GM21717 (cell line): ENCODE measurements around the gene FBXL16.
"Not testable (repeated sequence)": the region's sequence is repeated elsewhere in the genome, so short reads cannot be mapped to it uniquely, and the experiment has no call there.

Experiments
- ATAC-seq: cut with Tn5 transposase; IDR thresholded peaks from one replicate; pipeline ENCODE4 v1.9.1; 2021; ENCODE audit warnings: mild to moderate bottlenecking, moderate library complexity; ENCODE audit not compliant: unreplicated experiment

FBXL16 gene

DNA sequence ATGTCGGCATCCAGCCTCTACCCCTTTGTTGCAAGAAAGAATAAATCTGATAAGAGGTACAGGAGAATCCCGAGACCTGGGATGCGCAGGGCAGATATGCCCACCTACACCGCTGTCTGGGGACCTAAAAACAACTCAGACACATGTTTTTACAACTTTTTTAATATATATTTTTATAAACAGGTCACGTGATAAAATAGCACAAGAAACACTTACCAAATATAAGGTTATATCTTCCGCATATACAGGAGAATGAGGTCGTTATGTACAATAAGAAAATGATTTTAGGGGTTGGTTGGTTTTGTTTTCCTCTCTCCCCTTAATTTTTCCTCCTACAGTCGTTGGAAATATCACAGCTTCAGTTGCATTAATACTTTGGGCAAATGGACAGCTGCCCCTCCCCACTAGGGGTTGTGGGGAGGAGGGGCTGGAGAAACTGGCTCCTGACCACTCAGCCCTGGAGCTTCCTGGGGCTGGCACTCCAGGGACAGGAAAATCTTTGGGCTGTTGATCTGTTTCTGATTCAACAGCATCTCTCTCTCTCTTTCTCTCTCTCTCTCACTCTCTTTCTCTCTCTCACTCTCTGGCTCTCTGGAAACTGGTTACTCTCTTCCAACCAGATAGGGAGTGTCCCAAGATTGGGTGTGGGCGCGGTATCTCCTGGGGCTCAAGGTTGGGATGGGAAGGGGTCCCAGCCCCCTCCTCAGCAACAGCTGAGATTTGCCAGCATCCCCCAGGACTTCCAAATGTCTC, 13.1 kb downstream of the FBXL16 start:
- no peak for ATAC-seq

DNA sequence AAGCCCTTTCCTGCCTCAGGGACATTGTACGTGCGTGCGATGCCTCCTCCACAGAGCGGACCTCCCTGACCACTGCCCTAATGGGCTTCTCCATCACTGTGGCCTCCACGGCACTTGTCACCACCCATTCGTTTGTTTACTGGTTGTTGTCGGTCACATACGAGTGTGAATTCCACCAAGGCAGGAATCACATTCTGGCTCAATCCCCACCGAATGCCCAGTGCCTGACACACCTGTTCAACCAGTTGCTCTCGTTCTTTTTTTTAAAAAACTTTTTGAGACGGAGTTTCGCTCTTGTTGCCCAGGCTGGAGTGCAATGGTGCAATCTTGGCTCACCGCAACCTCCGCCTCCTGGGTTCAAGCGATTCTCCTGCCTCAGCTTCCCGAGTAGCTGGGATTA, 14.4 kb downstream of the FBXL16 start:
- not testable (repeated sequence) for ATAC-seq

DNA sequence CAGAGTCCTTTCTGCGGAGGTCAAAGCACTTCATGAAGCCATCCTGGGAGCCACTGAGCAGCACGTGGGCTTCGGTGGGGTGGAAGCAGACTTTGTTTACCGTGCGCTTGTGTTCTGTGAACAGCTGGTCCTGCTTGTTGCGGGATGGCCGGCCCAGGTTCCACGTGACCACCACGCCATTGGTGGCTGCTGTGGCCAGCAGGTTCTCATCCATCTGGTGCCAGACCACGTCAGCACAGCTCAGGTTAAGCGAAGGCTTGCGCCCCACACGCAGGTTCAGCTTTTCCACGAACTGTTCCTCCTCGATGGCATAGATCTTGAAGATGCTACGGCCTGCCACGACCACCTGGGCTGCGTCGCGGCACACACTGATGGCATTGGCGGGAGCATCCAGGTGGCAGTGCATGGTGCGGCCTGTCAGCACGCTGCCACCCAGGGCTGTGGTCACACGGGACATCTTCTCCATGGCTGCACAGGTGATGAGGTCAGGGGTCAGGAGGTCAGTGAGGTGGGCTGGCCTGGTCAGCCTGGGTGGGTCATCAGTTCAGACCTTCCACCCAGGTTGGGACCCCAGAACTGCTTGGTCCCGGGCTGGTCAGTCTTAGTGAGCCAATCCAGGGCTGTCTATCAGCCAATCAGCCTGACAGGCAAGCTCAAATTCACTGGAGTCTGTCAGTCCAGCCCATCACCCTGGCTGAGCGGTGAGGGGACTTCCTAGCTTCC, 16.3 kb downstream of the FBXL16 start:
- ATAC-seq, result no peak

DNA sequence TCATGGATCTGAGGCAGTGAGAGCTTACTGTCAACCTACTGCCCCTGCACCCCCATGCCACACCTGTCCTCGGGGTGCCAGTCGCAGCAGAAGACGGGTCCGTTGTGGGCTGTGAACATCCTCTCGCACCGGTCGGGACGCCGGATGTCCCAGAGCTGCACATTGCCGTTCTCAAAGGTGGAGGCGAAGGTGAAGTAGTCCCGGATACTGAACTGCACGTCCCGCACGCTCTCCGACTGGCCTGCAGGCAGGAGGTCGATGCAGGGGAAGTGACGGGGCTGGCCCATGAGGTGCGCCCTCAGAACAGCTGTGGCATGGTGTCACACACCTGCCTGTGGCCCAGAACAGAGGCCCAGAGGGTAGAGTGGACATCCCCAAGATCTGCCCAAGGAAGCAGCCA, 18.1 kb downstream of the FBXL16 start:
- ATAC-seq, result no peak

DNA sequence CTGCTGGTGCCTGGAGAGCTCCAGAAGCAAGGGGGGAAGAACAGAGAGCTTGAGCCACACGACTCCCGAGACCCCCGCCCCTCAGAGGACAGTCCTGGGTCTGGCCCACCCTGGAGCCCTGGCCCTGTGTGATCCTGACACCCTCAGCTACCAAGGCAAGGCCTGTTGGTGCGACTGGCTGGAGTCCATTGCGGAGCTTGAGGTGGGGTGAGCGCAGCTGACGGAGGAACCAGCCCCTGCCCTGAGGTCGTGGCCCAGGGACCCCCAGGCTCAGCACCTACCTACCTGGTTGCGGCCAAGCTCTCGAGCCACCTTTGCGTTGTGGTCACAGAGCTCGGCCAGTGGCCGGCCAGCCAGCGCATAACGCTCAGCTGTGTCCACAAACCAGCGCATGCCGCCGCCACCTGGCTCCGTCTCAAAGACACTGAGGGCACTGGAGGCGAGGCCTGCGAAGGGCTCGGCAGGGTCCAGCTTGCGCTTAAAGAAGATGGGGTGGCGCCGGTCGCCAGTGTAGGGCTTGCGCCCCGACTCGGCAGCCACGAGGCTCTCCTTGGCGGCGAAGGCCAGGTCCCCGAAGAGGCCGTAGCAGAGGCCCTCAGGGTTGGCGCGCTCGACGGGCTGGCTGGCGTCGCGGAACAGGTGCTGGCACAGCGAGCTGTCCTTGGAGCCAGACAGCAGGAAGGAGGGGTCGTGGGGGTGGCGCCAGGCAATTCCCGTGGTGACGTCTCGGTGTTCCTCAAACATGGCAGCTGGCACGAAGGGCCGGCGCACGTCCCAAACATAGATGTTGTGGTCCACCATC, 18.9 kb downstream of the FBXL16 start:
- ATAC-seq, result no peak

DNA sequence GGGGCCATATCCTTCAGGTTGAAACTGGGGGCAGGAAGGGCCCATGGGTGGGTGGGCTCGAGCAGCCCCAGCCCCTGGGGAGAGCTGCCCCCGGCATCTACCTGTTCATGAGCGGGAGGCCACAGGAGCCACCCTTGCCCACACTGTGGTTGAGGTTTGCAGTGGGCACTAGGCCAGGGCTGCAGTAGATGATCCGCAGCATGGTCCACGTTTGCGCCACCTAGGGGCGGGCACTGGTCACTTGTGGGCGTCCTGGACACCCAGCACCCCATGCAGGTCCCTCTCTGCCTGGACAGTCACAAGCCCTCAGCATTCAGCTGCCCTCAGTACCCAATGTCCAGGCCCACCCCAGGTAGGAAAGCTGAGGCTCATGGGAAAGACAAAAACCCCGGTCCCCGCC, 19.6 kb downstream of the FBXL16 start:
- ATAC-seq, result no peak

DNA sequence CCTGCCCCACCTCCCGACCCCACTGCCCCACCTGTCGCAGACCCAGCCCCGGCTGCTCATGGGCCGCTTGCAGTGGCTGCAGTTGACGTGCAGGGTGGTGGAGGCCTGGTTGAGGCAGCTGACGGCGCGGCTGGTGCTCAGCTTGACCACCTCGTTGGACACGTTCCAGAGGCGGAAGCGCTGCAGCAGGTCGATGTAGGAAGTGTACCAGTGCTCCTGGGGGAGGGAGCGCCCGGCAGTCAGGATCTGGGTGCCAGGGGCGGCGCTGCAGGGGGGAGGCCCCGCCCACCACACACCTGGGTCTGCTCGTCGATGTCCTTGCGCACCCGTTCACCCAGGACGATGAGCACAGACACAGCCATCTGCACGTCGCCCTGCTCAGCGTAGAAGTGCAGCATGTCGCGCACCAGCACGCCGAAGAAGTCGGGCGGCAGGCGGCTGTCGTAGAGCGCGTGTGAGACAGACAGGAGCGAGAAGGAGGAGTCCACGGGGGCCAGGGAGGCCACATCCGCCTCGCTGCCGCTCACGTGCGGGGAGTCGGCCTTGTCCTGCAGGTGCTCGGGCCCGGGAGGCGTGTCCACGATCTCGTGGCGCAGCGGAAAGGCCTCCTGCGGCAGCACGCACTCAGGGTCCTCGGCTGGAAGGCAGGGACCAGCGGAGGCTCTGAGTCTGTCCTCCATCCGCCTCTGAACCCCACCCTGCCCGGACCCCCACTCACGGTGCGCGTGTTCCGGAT, 20.5 kb downstream of the FBXL16 start:
- ATAC-seq, result no peak

DNA sequence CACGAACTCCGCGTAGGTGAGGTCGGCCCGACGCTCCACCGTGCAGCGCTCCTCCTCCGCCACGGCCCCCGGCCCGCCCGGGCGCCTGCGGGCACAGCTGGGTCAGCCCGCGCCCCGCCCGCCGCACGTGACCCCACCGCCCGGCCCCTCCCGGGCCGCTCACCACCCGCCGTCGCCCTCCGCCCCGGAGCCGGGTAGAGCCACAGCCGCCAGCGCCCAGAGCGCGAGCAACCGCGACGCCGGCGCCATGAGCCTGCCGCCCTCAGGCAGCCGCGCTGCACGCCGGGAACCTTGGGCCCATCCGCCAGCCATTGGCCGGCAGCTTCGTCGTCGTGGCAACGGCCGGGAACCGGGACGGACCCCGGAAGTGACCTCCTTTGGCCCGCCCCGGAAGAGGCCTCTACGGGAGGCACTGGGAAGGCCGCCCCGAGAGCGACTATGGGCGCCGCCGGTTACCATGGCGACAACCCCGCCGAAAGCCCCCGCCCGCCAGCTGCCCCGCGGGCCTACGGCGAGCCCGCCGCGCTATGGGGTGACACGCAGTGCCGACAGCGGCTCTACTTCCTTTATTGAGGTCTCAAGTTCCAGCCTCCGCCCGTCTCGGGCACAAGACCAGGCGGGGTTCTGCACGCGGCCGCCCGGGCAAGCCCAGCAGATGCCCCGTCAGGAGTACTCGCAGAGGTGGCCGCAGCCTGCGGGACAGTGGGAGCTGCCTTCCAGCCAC, 21.4 kb downstream of the FBXL16 start, which contains the start of gene JMJD8:
TSS of gene JMJD8 (minus strand) at position 264 of the 724 bp plus-strand sequence. CDS start at position 249, 15 bp downstream.
- ATAC-seq, result peak; percentile 39

DNA sequence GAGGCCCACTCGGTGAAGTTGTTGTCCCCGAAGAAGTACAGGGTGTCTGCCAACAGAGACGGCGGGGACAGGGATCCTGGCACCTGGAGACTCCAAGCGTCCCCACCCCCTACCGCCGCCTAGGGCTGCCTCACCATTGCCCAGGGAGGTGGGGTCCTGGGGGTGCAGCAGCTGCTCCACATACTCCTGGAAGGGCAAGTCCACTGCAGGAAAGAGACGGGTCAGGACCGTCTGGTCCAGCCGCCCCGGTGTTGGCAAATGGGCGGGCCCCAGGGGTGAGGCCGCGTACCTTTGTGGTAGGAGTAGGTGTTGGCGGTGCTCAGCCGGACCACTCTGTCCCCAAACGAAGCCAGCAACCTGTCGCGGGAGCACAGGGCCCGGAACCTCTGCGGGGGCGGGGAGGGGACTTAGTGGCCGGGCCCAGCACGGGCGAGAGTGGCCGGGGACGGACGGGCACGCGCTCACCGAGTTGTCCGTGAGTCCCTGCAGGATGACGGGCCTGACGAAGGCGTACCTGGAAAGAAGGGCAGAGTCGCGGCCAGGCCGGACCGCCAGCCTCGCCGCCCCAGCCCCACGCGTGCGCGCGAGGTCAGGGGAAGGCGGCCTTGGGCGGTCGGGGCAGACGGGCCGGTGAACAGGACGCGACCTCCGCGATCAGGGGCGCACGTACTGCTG, 22.1 kb downstream of the FBXL16 start:
- no peak for ATAC-seq

DNA sequence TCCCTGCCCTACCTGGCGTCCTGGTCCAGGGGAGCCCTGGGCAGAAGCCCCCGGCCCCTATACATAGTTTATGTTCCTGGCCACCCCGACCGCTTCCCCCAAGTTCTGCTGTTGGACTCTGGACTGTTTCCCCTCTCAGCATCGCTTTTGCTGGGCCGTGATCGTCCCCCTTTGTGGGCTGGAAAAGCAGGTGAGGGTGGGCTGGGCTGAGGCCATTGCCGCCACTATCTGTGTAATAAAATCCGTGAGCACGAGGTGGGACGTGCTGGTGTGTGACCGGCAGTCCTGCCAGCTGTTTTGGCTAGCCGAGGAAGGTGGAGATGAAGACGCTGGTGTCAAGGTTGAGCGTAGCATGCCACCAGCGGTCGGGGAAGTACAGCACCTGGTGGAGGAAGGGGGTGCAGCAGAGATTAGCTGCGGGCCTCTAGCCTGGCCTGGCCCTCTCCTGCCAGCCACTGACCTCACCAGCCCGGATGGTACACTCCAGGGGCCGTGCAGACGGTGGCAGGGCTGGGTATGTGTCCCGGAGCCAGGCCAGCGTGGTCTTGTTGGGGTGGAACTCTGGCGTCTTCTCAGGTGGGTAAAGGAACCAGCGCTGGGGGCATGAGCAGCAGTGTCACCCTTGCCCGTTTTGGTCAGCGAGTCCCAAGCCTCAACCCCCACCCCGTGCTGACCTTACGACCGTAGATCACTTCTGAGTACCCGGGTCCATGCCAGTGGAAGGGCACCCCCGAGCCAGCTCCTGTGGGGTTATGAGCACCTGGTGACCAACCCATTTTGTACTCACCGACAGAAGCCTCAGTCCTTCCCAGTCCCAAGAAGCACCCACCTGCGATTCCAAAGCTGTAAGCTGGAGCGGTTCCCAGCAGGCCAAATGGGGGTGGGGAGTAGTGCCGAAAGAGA, 22.9 kb downstream of the FBXL16 start:
- no peak for ATAC-seq

DNA sequence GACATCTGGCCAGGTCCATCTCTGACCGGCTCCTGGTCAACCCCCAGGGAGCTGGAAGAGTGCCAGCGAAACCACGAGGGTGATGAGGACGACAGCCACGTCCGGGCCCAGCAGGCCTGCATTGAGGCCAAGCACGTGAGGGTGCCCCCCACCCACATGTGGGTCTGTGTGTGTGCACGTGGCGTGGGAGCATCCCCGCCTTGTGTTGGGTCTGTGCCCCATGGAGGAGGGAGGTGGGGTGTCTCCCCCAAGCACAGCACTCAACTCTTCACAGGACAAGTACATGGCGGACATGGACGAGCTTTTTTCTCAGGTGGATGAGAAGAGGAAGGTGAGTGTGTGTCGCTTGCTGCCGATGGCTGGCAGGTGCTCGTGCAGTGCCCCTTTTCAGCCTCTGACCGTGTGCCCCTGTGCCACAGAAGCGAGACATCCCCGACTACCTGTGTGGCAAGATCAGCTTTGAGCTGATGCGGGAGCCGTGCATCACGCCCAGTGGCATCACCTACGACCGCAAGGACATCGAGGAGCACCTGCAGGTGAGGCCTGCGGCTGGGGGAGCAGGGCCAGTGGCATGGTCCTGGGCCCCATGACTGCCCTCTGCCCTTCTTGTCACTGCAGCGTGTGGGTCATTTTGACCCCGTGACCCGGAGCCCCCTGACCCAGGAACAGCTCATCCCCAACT, 23.7 kb downstream of the FBXL16 start:
- ATAC-seq, result no peak

DNA sequence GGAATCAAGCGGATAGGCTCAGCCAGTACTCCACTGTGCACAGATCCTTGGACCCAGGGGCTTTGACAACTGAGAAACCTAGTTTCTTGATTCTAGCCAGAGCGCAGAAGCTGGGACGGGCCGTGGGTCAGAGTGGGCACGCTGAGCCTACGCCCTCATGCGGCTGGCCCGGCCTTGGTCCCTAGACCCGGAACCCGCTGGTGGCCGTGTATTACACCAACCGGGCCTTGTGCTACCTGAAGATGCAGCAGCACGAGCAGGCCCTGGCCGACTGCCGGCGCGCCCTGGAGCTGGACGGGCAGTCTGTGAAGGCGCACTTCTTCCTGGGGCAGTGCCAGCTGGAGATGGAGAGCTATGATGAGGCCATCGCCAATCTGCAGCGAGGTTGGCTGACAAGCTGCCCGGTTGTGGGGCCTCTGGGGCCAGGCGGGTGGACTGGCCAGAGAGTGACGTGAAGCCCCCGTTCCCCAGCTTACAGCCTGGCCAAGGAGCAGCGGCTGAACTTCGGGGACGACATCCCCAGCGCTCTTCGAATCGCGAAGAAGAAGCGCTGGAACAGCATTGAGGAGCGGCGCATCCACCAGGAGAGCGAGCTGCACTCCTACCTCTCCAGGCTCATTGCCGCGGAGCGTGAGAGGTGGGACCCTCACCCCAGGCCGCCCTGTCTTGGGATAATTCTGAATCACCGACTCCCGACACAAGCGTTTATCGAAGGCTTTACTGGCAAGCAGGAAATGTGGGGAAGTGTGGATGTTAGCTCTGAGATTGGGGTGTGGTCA, 24.4 kb downstream of the FBXL16 start:
- no peak for ATAC-seq

DNA sequence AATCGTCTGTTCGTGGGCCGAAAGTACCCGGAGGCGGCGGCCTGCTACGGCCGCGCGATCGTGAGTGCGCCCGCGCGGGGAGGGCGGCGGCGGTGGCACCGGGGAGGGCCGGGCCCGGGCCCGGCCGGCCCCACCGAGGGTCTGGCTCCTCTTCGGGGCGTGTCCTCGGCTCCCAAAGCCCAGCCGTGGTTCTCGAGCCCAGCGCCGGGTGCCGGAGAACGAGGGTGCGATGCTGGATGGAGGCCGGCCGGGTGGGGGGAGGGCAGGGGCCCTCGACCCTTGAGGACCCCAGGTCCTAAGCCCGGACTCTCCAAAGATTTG, 25.0 kb downstream of the FBXL16 start:
- ATAC-seq, result no peak

DNA sequence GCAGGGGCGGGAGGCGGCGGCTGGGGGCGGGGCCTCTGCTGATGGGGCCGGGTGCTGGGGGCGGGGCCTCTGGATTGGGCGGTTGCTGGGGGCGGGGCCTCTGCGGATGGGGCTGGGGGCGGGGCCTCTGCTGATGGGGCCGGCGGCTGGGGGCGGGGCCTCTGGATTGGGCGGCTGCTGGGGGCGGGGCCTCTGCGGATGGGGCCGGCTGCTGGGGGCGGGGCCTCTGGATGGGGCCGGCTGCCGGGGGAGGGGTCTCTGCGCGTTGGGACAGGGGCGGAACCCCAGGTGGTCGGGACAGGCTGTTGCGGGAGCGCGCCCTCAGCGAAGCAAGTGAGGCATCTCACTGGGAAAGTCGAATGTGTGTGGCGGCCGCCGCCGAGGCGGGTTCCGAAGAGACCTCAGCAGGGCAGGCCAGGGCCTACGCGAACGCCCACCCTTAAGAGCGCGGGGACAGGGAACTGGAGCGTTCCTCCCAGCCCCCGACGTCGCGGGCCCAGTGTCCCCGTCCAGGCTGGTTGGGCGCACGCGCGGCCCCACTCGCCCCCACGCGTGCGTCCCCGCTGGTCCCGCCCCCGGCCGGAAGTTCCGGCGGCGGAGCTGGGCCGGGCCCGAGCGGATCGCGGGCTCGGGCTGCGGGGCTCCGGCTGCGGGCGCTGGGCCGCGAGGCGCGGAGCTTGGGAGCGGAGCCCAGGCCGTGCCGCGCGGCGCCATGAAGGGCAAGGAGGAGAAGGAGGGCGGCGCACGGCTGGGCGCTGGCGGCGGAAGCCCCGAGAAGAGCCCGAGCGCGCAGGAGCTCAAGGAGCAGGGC, 25.6 kb downstream of the FBXL16 start, which contains the start of gene STUB1:
TSS of gene STUB1 (plus strand) at position 597 of the 811 bp plus-strand sequence. CDS start at position 713, 116 bp downstream.
- peak; percentile 31 for ATAC-seq

DNA sequence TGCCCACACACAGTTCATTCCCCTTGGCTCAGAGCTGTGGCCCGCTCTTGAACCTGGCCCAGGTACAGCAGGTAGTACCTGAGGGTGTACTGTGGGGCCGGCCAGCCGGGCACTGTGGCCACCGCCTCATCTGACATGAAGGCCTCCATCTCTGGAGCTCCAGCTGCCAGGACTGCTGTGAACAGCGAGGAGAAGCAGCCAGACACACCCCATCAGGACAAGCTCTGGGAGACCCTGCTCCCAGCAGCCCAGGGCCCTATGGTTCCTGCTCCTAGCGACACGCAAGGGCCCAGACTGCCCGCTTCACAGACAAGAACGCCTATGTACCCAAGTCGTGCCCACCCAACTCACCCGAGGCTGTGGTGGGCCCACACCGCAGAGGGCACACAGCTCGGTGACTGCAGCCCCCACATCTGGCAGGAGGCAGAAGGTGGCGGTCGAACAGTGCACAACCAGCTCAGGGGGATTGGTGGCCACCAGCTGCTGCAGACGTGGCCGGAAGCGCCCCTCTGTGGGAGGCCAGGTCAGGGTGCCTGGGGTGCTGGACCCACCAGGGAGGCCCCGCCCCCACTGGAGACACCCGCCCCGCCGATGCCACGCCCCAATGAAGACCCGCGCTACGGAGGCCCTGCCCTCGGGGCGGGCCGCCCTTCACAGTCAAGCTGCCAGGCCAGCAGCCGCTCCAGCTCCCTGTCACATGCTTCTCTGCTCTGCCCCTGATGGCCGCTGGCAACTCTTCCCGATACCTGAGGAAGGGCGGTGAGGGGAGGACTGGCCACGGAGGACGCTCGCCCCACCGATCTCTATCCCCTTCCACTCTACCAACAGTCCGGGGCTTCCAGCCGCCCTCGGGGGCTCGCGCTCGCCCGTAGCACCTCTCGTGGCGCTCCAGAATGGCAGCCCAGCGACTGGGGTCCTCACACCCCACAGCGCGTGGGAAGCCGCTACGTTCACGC, 26.5 kb downstream of the FBXL16 start:
- ATAC-seq, result no peak
